ENCODE data around the gene FBF1.

DNA sequence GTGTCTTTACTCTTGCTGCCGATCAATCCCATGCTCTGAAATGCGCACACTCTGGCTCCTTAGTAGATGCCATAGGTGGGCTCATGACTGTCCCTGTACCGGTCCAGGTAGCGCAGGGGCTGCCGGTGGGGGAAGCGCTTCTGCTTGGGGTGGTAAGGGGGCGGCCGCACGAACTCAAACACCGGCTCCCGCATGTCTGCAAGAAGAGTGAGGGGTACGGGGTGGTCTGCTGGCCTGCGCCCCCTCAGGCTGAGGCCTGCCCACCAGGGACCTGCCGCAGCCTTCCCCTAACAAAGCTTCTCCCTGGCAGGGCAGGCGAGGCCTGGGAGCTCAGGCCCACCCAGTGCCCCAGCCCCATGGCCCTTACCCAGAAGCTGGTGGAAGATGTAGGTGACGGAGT, 42.1 kb downstream of the FBF1 start:
- TF ChIP-seq, protein P1, sequence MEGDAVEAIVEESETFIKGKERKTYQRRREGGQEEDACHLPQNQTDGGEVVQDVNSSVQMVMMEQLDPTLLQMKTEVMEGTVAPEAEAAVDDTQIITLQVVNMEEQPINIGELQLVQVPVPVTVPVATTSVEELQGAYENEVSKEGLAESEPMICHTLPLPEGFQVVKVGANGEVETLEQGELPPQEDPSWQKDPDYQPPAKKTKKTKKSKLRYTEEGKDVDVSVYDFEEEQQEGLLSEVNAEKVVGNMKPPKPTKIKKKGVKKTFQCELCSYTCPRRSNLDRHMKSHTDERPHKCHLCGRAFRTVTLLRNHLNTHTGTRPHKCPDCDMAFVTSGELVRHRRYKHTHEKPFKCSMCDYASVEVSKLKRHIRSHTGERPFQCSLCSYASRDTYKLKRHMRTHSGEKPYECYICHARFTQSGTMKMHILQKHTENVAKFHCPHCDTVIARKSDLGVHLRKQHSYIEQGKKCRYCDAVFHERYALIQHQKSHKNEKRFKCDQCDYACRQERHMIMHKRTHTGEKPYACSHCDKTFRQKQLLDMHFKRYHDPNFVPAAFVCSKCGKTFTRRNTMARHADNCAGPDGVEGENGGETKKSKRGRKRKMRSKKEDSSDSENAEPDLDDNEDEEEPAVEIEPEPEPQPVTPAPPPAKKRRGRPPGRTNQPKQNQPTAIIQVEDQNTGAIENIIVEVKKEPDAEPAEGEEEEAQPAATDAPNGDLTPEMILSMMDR (IDR thresholded peaks at IDR 0.05 in 8 of 11, conservative IDR thresholded peaks at IDR 0.05 in 3 of 11): no peak
- no peak for TF ChIP-seq POLR2A (IDR thresholded peaks at IDR 0.05)
